GM12878 (cell line): Measurements from ENCODE around the gene RIN2.

ENCODE experiments used
- BRCA1 ChIP-seq: IDR thresholded peaks from 2 replicates; pipeline ENCODE4 v1.6.1; 2011; ENCODE audit warnings: low read depth, low read length, improper control_type of control experiment
- CHD4 ChIP-seq: fragments of 200-600 bp; sonication (generic); IDR thresholded peaks from 2 replicates; pipeline ENCODE4 v1.6.1; 2016; ENCODE audit warnings: mild to moderate bottlenecking
- CTCF ChIP-seq, 3 experiments: IDR thresholded peaks in 2 of 3; conservative IDR thresholded peaks in 1 of 3; 2 replicates each; pipeline ENCODE4 v1.5.1; 2011; ENCODE audit warnings: low read depth in 3 of 3, low read length in 3 of 3, mild to moderate bottlenecking in 3 of 3, control low read depth in 2 of 3, moderate library complexity in 2 of 3, inconsistent platforms in 1 of 3, mixed read lengths in 1 of 3; ENCODE audit not compliant: control insufficient read depth in 2 of 3, insufficient read depth in 1 of 3; ENCODE audit errors: extremely low read depth in 1 of 3
- EP300 ChIP-seq, 2 experiments: fragments of 150-350 bp in 1 of 2; IDR thresholded peaks; 2 replicates each; pipeline ENCODE4 v1.6.1; 2011 to 2012; ENCODE audit warnings: low read depth in 2 of 2, low read length in 2 of 2, borderline replicate concordance in 1 of 2, improper control_type of control experiment in 1 of 2, inconsistent platforms in 1 of 2; ENCODE audit not compliant: control insufficient read depth in 1 of 2
- NRF1 ChIP-seq: conservative IDR thresholded peaks from 2 replicates; pipeline ENCODE4 v1.6.1; 2011; ENCODE audit warnings: mild to moderate bottlenecking, low read depth, low read length, improper control_type of control experiment
- SMARCA5 ChIP-seq: fragments of 450-650 bp; IDR thresholded peaks from 2 replicates; pipeline ENCODE4 v1.6.1; 2017; ENCODE audit warnings: mild to moderate bottlenecking
- STAT1 ChIP-seq: fragments of 450-650 bp; conservative IDR thresholded peaks from 2 replicates; pipeline ENCODE4 v1.6.1; 2014; ENCODE audit warnings: antibody characterized with exemption, mild to moderate bottlenecking
- SUPT20H ChIP-seq: IDR thresholded peaks from 2 replicates; pipeline ENCODE4 v1.6.1; 2011; ENCODE audit warnings: low read depth, mild to moderate bottlenecking, low read length, moderate library complexity, borderline replicate concordance; ENCODE audit not compliant: control insufficient read depth

- TF ChIP-seq CTCF (IDR thresholded peaks at IDR 0.05 in 2 of 3, conservative IDR thresholded peaks at IDR 0.05 in 1 of 3; ENCODE audit: control insufficient read depth in 2 of 3, extremely low read depth in 1 of 3, insufficient read depth in 1 of 3, low read depth in 3 of 3, low read length in 3 of 3) (no peak), NRF1 (no peak), SUPT20H (no peak), STAT1 (no peak), SMARCA5 (no peak), BRCA1 (no peak), CHD4 (no peak), EP300 (IDR thresholded peaks at IDR 0.05; ENCODE audit: borderline replicate concordance in 1 of 2, control insufficient read depth in 1 of 2, low read depth in 2 of 2, low read length in 2 of 2) (no peak)
Measured at GRCh38 chr20:19725373-19725772, 32.7 kb upstream of the RIN2 start.
